GM12878 (cell line): ENCODE data around the gene CD68. TPM values are rescaled to one million over a fixed set of nuclear protein-coding genes. Genes with fewer than 3 reads are reported as not detected.

Experiments used
- ATAC-seq: fragments of 200-7000 bp; cut with Tn5 transposase; 3 replicates; pipeline ENCODE4 v1.9.1; 2020; ENCODE audit warnings: mild to moderate bottlenecking, moderate library complexity
- BruUV-seq: library from RNA; stranded (reverse); fragments of 400-500 nt; replicated peaks from 2 replicates; lab custom pipeline; 2021; lab: Mats Ljungman, UMichigan
- CTCF ChIA-PET: fragments of 300-600 bp; sonication (Branson Sonifier 250); formaldehyde crosslinking; extraction: SDS; loops from one replicate; lab custom pipeline; 2021; ENCODE audit warnings: inconsistent platforms; lab: Yijun Ruan, JAX
- POLR2A ChIA-PET: fragments of 350-600 bp; formaldehyde crosslinking; extraction: SDS; loops from one replicate; lab custom pipeline; 2021; ENCODE audit warnings: inconsistent platforms; lab: Charles Lee
- RAD21 ChIA-PET: fragments of 300-600 bp; sonication (Branson Sonifier 250); formaldehyde crosslinking; loops from one replicate; lab custom pipeline; 2023; ENCODE audit warnings: antibody characterized with exemption; ENCODE audit not compliant: unreplicated experiment; lab: Charles Lee
- SMC1A ChIA-PET: fragments of 300-600 bp; sonication (Branson Sonifier 250); formaldehyde crosslinking; loops from one replicate; lab custom pipeline; 2023; ENCODE audit not compliant: unreplicated experiment, uncharacterized antibody; lab: Charles Lee
- DNase-seq: peaks from one replicate; pipeline ENCODE4 v3.0.0-alpha.2; 2011; ENCODE audit warnings: low read depth, low spot score
- FAIRE-seq: peaks from 3 replicates; lab custom pipeline; 2011; peaks lifted over from hg19 to GRCh38; lab: Jason Lieb, UNC
- H2AFZ ChIP-seq: 2 replicates; pipeline ENCODE4 v1.6.0; 2011; ENCODE audit warnings: low read depth, low read length, control low read depth; ENCODE audit not compliant: control insufficient read depth
- H3K27ac ChIP-seq: 2 replicates; pipeline ENCODE4 v1.5.1; 2011; ENCODE audit warnings: control low read depth; ENCODE audit not compliant: control insufficient read depth, insufficient read depth
- H3K27me3 ChIP-seq, 2 experiments: replicated peaks in 1 of 2; 2 replicates each; pipeline versions ENCODE4 v1.6.0 to v1.6.1; 2011; ENCODE audit warnings: low read length in 1 of 2; ENCODE audit not compliant: control insufficient read depth in 2 of 2, insufficient read depth in 2 of 2
- H3K36me3 ChIP-seq, 2 experiments: 2 replicates each; pipeline ENCODE4 v1.5.1; 2011; ENCODE audit warnings: low read length in 1 of 2; ENCODE audit not compliant: control insufficient read depth in 2 of 2, insufficient read depth in 2 of 2
- H3K4me1 ChIP-seq: 2 replicates; pipeline ENCODE4 v1.6.1; 2011; ENCODE audit warnings: mild to moderate bottlenecking, low read length, moderate library complexity, mixed read lengths; ENCODE audit not compliant: control insufficient read depth, insufficient read depth
- H3K4me2 ChIP-seq: 2 replicates; pipeline ENCODE4 v1.6.0; 2011; ENCODE audit warnings: control low read depth; ENCODE audit not compliant: control insufficient read depth, insufficient read depth
- H3K4me3 ChIP-seq: fragments of 200-600 bp; sonication (generic); 2 replicates; pipeline ENCODE4 v1.5.1; 2016
- H3K79me2 ChIP-seq: 2 replicates; pipeline ENCODE4 v1.6.0; 2011; ENCODE audit warnings: low read length; ENCODE audit not compliant: control insufficient read depth, insufficient read depth
- H3K9ac ChIP-seq: 2 replicates; pipeline ENCODE4 v1.8.0; 2011; ENCODE audit warnings: low read length, control low read depth, mixed read lengths; ENCODE audit not compliant: control insufficient read depth, insufficient read depth
- H3K9me3 ChIP-seq: replicated peaks from 3 replicates; pipeline ENCODE4 v1.5.1; 2011; ENCODE audit warnings: mild to moderate bottlenecking, low read length; ENCODE audit not compliant: control insufficient read depth, insufficient read depth
- H4K20me1 ChIP-seq: 2 replicates; pipeline ENCODE4 v1.6.0; 2011; ENCODE audit not compliant: control insufficient read depth, insufficient read depth
- ATF7 ChIP-seq: fragments of 450-650 bp; IDR thresholded peaks from 2 replicates; pipeline ENCODE4 v1.6.1; 2016; ENCODE audit warnings: low read depth, mild to moderate bottlenecking
- BCLAF1 ChIP-seq: fragments of 450-650 bp; IDR thresholded peaks from 2 replicates; pipeline ENCODE4 v1.6.1; 2017; ENCODE audit warnings: antibody characterized with exemption, mild to moderate bottlenecking, moderate library complexity
- CHD2 ChIP-seq: IDR thresholded peaks from 2 replicates; pipeline ENCODE4 v1.6.1; 2011; ENCODE audit warnings: low read depth, low read length, improper control_type of control experiment, borderline replicate concordance
- HDAC2 ChIP-seq: fragments of 200-600 bp; sonication (generic); IDR thresholded peaks from 2 replicates; pipeline ENCODE4 v1.6.1; 2017
- HDGF ChIP-seq: fragments of 450-650 bp; IDR thresholded peaks from 2 replicates; pipeline ENCODE4 v1.6.1; 2016; ENCODE audit warnings: antibody characterized with exemption
- IKZF1 ChIP-seq: fragments of 450-650 bp; conservative IDR thresholded peaks from 2 replicates; pipeline ENCODE4 v1.6.1; 2017; ENCODE audit warnings: antibody characterized with exemption, mild to moderate bottlenecking
- IKZF2 ChIP-seq, 2 experiments: fragments of 450-650 bp; IDR thresholded peaks; 2 replicates each; pipeline ENCODE4 v1.6.1; 2017; ENCODE audit warnings: mild to moderate bottlenecking in 2 of 2, moderate library complexity in 2 of 2
- JUND ChIP-seq: IDR thresholded peaks from 2 replicates; pipeline ENCODE4 v1.6.1; 2012; ENCODE audit warnings: low read depth, mild to moderate bottlenecking, low read length, improper control_type of control experiment, moderate library complexity
- NBN ChIP-seq: fragments of 450-650 bp; IDR thresholded peaks from 2 replicates; pipeline ENCODE4 v1.6.1; 2016
- NKRF ChIP-seq: fragments of 450-650 bp; conservative IDR thresholded peaks from 2 replicates; pipeline ENCODE4 v1.6.1; 2017; ENCODE audit warnings: mild to moderate bottlenecking, moderate library complexity
- NR2F1 ChIP-seq: fragments of 450-650 bp; conservative IDR thresholded peaks from 2 replicates; pipeline ENCODE4 v1.6.1; 2017; ENCODE audit warnings: mild to moderate bottlenecking
- NRF1 ChIP-seq: conservative IDR thresholded peaks from 2 replicates; pipeline ENCODE4 v1.6.1; 2011; ENCODE audit warnings: mild to moderate bottlenecking, low read depth, low read length, improper control_type of control experiment
- STAT1 ChIP-seq: fragments of 450-650 bp; conservative IDR thresholded peaks from 2 replicates; pipeline ENCODE4 v1.6.1; 2014; ENCODE audit warnings: antibody characterized with exemption, mild to moderate bottlenecking
- WGBS: methylation state at CpG from one replicate; pipeline ENCODE4 v1.1.6; 2016; ENCODE audit warnings: low lambda C conversion rate; ENCODE audit not compliant: insufficient replicate concordance, insufficient coverage; ENCODE audit errors: missing lambda C conversion rate; 5-methylcytosine and 5-hydroxymethylcytosine counted together
- in situ Hi-C: fragments of 300-500 bp; cut with MboI; formaldehyde crosslinking; loops from 9 replicates; pipeline ENCODE4 v1.14.3; 2018; ENCODE audit warnings: mixed read lengths
- intact Hi-C: fragments of 100-400 bp; cut with micrococcal nuclease; formaldehyde crosslinking; loops from one replicate; pipeline ENCODE4 v1.14.2; 2022; ENCODE audit not compliant: unreplicated experiment
- polyA plus RNA-seq, 11 experiments: library from polyadenylated mRNA; depleted of rRNA in 4 of 11; unstranded in 6 of 11; stranded (reverse) in 5 of 11; fragments of >200 nt; fragmentation: Nextera tagmentation in 4 of 11; fragmentation: Illumina TruSeq in 1 of 11; extraction: Ambion mirVana in 4 of 11; extraction: Trizol in 1 of 11; gene quantifications; 1 replicate in 1 of 11; 2 replicates in 10 of 11; pipeline versions ENCODE4 v1.2.1 to v1.2.3, GENCODE V29; 2011 to 2016; ENCODE audit warnings: inconsistent platforms in 2 of 11, missing spikeins in 2 of 11, low read depth in 1 of 11
- total RNA-seq, 4 experiments: library from RNA; depleted of rRNA in 3 of 4; stranded (reverse); fragments of >200 nt in 3 of 4; fragmentation: Illumina TruSeq in 1 of 4; extraction: Trizol in 1 of 4; gene quantifications; 2 replicates each; pipeline versions ENCODE4 v1.2.1 to v1.2.3, GENCODE V29; 2013 to 2021
- TF ChIP-seq, protein P1 (sequence below): fragments of 450-650 bp; IDR thresholded peaks from 2 replicates; pipeline ENCODE4 v1.6.1; 2017; ENCODE audit warnings: low read depth, mild to moderate bottlenecking, moderate library complexity
- TF ChIP-seq, protein P2 (sequence below): IDR thresholded peaks from 2 replicates; pipeline ENCODE4 v1.6.1; 2012; ENCODE audit warnings: low read depth, low read length, improper control_type of control experiment

The CD68 gene
- total and polyA plus RNA-seq, 10 of the 15 experiments (the other 5 are each of a cell fraction or from before 2014, with no cell fraction given): 2.6 to 6.9 (median 3.8) TPM

DNA sequence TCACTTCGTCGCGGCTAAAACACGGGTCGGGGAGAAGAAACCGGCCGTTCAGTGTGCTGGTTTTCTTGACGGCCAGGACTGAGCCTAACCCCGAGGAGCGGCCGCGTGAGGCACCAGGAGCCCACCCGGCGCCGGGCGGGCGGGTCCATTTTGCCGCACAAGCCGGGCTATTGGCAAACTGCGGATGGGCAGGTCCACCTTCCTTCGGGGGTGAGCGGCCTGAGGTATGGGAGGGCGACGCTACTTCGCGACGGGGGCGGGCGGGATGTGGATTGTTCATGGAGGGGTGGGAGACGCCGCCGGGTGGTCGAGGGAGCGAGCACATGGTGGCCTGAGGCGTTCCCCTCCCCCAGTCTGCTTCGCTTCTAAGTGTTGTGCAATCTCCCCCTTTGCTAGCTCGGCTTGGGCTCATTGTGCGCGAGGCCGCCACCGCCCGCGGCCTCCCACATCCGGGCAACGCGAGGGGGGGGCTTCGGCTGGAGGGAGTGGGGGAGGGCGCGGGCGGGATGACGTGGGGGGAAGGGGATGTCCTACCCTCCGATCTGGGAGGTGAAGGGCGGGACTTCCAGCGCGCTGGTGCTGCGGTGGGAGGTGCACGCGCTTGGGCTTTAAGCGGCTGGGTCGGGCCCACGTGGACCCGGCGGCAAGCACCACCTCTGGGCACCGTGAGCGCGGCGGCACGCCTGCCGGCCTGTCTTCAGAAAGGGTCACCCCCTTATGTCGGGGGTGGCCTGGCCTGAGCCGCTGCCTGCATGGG, 5.9 kb upstream of the CD68 start:
- Histone ChIP-seq H3K9ac (peak overlapping the region; percentile 99), H3K9me3 (no peaks in the 10 kb centered on the region), H4K20me1 (peaks cover 25% of the 10 kb centered on the region), H3K27ac (peak overlapping the region; percentile 97), H3K27me3 (no peaks in the 10 kb centered on the region), H3K79me2 (peaks cover 57% of the 10 kb centered on the region), H3K4me1 (peaks cover 24% of the 10 kb centered on the region), H3K4me3 (peak overlapping the region; percentile 93), H3K4me2 (peak overlapping the region; percentile 84; the same call in 1 of the 2 replicates), H2AFZ (no peak overlapping the region), H3K36me3 (peaks cover 37 to 52% of the 10 kb centered on the region in 2 experiments)
- ATAC-seq (peak; percentile 63), DNase-seq (no peak), FAIRE-seq (no peak)
- ChIA-PET CTCF (interaction anchor here (0.7 to 2.0 kb wide), 3 partner anchors 10 to 113 kb away, joined by 3 to 5 read pairs (median 5); partner anchors contain the start of genes MPDU1 and TP53), SMC1A (interaction anchor here (0.7 to 2.2 kb wide), 3 partner anchors 10 to 114 kb away, joined by 3 to 7 read pairs (median 6); partner anchors contain the start of genes MPDU1, TP53 and WRAP53), RAD21 (interaction anchor here (0.7 to 2.8 kb wide), 6 partner anchors 10 to 114 kb away, joined by 3 to 9 read pairs (median 6); partner anchors contain the start of genes MPDU1, SAT2, SENP3 and TP53), POLR2A (interaction anchor here (0.5 to 5.1 kb wide), 9 partner anchors 11 to 268 kb away, joined by 3 to 39 read pairs (median 4); partner anchors contain the start of genes ACAP1, FXR2, MPDU1 and TMEM256)
- WGBS: under 1% methylated on average over 52 of the region's 71 CpGs
- in situ Hi-C loops (loop anchor here (25.0 kb wide), 1 partner anchor 536 kb away; the partner anchor contains the start of genes SLC16A11 and SLC16A13), intact Hi-C loops (loop anchor here (5.0 kb wide), 1 partner anchor 114 kb away; the partner anchor contains the start of genes TP53 and WRAP53)
- no TSS peak for BruUV-seq
- TF ChIP-seq JUND (peak; percentile 35; the same call in 1 of the 2 replicates), IKZF2 (IDR thresholded peaks at IDR 0.05) (0 out of 4 replicates have a peak, but pooled peaks of 1 of the 2 experiments have one; percentile 29), NBN (peak; percentile 57; the same call in 1 of the 2 replicates), BCLAF1 (peak; percentile 53; the same call in 1 of the 2 replicates), ATF7 (peak; percentile 82), NKRF (peak; percentile 98), NRF1 (no peak), IKZF1 (no peak), HDGF (peak; percentile 63), HDAC2 (no peak), NR2F1 (no peak), CHD2 (peak; percentile 82), STAT1 (no peak)
- TF ChIP-seq, protein P1, sequence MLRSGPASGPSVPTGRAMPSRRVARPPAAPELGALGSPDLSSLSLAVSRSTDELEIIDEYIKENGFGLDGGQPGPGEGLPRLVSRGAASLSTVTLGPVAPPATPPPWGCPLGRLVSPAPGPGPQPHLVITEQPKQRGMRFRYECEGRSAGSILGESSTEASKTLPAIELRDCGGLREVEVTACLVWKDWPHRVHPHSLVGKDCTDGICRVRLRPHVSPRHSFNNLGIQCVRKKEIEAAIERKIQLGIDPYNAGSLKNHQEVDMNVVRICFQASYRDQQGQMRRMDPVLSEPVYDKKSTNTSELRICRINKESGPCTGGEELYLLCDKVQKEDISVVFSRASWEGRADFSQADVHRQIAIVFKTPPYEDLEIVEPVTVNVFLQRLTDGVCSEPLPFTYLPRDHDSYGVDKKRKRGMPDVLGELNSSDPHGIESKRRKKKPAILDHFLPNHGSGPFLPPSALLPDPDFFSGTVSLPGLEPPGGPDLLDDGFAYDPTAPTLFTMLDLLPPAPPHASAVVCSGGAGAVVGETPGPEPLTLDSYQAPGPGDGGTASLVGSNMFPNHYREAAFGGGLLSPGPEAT: 0 out of 2 replicates have a peak, but pooled peaks have one; percentile 41
- TF ChIP-seq, protein P2, sequence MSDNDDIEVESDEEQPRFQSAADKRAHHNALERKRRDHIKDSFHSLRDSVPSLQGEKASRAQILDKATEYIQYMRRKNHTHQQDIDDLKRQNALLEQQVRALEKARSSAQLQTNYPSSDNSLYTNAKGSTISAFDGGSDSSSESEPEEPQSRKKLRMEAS: peak; percentile 94
